ENCODE measurements around the gene KLF16.
A peak's percentile ranks its signal among the peaks of the same experiment; 100 is the strongest.

KLF16 gene

GRCh38 chr19:1907563-1908363, 44.4 kb upstream of the KLF16 start:
- no peak for TF ChIP-seq CTCF (IDR thresholded peaks at IDR 0.05; ENCODE audit: low read depth, low read length)
- DNase-seq (ENCODE audit: extremely low read depth, low read depth): no peak

GRCh38 chr19:1906985-1907562, 43.7 kb upstream of the KLF16 start:
- no peak for DNase-seq (ENCODE audit: extremely low read depth, low read depth)
- no peak for TF ChIP-seq CTCF (IDR thresholded peaks at IDR 0.05; ENCODE audit: low read depth, low read length)

GRCh38 chr19:1905863-1906375, 42.5 kb upstream of the KLF16 start:
- TF ChIP-seq CTCF (IDR thresholded peaks at IDR 0.05; ENCODE audit: low read depth, low read length): no peak
- DNase-seq (ENCODE audit: extremely low read depth, low read depth): no peak

- TF ChIP-seq CTCF (IDR thresholded peaks at IDR 0.05; ENCODE audit: low read depth, low read length): no peak
- DNase-seq (ENCODE audit: extremely low read depth, low read depth): peak; percentile 98
These were observed 41.9 kb upstream of the KLF16 start, which contains the start of the genes ADAT3 and SCAMP4 for GRCh38 chr19:1905110-1905862. Gene ADAT3 (plus strand): TSS chr19:1905399. CDS start chr19:1912048, 6,649 bp downstream. Gene SCAMP4 (plus strand): TSS chr19:1905399. CDS start chr19:1915020, 9,621 bp downstream.

- no peak for TF ChIP-seq CTCF (IDR thresholded peaks at IDR 0.05; ENCODE audit: low read depth, low read length)
- DNase-seq (ENCODE audit: extremely low read depth, low read depth): no peak
These were observed 41.4 kb upstream of the KLF16 start for GRCh38 chr19:1904860-1905109.

- DNase-seq (ENCODE audit: extremely low read depth, low read depth): no peak
- TF ChIP-seq CTCF (IDR thresholded peaks at IDR 0.05; ENCODE audit: low read depth, low read length): no peak
These were observed 39.5 kb upstream of the KLF16 start for GRCh38 chr19:1902923-1903322.
